GM18858 (cell line): ENCODE data around the gene MAD1L1.

Source experiments
- ATAC-seq: cut with Tn5 transposase; IDR thresholded peaks from one replicate; pipeline ENCODE4 v1.9.1; 2021; ENCODE audit not compliant: unreplicated experiment

Gene MAD1L1

DNA sequence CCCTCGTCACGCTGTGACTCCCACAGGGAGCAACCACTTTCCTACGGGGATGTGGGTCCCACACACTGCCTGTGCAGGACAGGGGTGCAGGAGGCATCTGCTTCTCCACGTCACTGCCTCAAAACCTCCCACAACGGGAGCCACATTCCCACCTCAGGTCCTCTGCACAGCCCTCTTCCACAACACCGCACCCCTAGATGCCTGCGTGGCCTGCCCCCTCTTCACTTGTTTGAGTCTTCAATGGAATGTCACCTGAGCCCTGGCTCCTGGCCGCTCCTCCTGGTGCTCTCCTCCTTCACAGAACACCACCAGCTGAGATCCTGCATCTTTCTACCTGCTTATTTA, 73.6 kb downstream of the MAD1L1 start:
- ATAC-seq, result no peak

- no peak for ATAC-seq
These were observed 74.2 kb downstream of the MAD1L1 start for GRCh38 chr7:2158331-2159175.

GRCh38 chr7:2157473-2158279, 75.1 kb downstream of the MAD1L1 start:
- ATAC-seq, result no peak

- no peak for ATAC-seq
These were observed 75.8 kb downstream of the MAD1L1 start for GRCh38 chr7:2156756-2157472.

- no peak for ATAC-seq
These were observed 77.9 kb downstream of the MAD1L1 start for GRCh38 chr7:2154831-2155230.

DNA sequence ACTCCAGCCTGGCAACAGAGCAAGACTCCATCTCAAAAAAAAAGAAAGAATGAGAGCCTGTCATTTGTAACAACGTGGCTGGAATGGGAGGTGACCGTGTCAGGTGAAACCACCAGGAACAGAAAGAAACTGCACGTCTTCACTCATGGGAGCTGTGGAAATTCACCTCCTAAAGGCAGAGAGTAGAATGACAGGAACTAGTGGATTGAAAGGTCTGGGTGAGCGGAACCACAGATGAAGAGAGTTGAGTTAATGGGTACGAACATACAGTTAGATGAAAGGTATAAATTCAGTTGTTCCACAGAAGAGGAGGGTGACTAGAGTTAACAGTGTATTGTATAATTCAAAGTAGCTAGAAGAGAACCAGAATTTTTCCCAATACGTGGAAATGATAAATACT, 78.6 kb downstream of the MAD1L1 start:
- ATAC-seq, result no peak

DNA sequence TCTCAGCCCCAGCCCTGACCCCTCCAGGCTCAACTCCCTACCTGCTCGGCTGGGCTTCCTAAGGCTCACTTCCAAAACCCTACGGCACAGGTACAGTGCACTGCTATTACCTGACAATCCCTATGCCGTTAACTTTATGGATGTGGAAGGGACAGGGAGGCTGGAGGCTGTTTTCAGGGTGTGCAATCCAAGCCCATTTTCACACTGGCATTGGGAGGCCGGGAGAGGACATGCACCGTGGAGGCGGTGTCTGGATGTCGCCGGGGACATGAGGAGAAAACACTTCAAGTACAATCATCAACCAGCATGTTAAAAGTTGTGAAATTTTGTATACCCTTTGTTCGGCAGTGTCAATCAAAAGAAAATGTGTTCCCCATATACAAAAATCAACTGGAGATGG, 80.1 kb downstream of the MAD1L1 start:
- ATAC-seq, result no peak

DNA sequence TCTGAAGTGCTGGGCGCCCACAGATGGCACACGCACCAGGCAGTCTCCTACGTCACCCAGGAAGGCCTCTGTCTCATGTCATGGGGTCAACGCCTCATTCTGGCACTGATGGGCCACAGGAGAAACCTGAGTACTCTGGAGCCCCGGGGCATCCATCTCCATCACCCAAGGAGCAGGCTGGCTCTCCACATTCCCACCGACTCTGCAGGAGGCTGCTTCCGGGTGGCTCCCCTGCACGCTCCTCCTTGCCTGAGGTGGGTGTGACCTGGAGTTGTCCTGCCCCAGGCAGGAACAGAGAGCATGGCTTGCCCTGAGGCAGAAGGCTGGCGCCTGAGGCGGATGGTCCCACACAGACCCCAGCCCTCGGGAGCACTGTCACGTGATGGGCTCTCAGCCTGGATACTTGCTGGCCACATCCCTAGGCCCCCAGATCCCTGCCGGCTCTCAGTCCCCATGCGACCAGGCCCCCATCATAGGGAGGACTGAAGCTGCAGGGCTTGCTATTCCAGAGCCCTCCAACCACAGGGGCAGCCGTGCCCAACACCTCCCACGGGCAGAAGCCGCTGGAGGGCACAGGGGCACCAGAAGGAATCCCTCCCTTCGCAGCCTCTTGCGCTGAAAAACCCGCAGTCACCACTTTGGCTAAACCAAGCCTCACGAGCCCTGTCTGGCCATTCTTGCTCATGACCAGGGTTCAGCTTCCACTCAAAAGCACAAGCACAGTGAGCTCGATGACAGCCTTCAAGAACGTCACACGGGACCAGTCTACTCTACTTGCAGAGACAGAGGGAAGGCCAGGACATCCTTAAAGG, 80.7 kb downstream of the MAD1L1 start:
- ATAC-seq, result no peak

- ATAC-seq, result no peak
These were observed 81.5 kb downstream of the MAD1L1 start for GRCh38 chr7:2151237-2151636.

DNA sequence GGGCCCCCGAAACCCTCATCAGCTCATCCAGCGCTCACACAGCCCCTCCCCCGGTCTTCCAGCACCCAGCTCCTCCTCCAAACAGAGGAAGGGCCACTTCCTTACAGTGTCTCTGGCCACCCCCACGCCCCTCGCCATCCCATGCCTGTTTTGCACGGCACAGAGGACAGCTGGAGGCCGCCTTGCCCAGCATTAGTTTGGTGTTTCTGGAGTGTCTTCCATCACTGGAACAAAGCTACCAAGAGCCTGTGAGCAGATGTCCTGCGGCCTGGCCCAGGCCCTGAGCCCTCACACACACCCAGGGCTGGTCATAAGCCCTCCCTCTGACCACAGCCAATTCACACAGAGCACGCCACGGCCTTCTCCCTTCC, 82.3 kb downstream of the MAD1L1 start:
- no peak for ATAC-seq

DNA sequence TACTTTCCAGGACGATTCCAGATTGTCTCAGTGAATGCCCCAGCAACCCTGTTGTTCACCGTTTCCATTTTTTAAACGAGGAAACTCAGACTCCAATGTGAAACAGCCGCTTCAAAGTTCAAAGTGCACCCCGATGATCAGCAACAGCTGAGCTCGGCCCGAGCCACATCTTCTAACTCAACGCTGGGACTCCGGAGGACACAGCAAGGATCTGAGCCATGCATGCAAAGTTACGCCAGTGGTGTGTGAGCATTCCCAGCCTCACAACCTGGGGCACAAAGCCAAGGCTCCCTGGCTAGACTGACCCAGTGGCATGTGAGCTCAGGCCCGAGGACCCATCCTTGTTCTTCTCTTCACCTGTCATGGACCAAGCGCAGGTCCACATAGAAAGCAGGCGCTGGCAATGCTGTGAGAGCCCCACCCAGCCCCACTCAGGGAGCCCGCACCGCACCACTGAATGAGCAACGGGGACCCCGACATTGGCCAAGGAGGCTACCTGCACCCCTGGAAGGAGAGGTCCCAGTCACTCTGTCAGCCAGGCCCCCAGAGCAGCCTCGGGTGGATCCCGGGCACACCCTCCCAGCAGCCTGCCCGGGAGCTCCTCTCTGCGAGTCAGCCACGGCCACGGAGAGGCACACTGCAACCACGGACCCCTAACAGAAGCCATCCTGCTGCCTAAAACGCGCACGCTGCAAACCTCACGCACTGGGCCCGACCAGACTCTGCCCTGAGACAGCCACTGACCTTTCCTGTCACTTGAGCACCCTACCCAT, 82.9 kb downstream of the MAD1L1 start:
- ATAC-seq, result no peak

DNA sequence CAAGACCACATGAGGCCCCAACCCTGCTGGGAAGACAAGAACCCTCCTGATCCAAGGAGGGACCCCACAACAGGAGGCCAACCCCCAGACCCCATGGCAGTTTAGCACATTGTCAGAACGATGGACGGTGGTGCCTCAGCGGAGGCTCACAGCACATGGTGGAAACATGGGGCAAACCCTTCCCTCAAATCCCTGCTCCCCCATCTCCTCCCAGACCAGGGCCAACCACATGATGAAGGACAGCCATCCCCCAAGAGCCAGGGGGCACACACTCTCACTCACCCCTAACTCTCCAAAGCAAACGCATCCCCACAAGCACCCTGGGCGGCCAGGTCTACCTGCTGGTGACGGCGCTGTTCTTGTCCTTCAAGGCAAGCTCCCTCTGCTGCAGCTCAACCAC, 83.9 kb downstream of the MAD1L1 start:
- ATAC-seq, result no peak

- ATAC-seq, result no peak
These were observed 84.6 kb downstream of the MAD1L1 start for GRCh38 chr7:2148189-2148588.

GRCh38 chr7:2146676-2147472, 85.9 kb downstream of the MAD1L1 start:
- ATAC-seq, result no peak

DNA sequence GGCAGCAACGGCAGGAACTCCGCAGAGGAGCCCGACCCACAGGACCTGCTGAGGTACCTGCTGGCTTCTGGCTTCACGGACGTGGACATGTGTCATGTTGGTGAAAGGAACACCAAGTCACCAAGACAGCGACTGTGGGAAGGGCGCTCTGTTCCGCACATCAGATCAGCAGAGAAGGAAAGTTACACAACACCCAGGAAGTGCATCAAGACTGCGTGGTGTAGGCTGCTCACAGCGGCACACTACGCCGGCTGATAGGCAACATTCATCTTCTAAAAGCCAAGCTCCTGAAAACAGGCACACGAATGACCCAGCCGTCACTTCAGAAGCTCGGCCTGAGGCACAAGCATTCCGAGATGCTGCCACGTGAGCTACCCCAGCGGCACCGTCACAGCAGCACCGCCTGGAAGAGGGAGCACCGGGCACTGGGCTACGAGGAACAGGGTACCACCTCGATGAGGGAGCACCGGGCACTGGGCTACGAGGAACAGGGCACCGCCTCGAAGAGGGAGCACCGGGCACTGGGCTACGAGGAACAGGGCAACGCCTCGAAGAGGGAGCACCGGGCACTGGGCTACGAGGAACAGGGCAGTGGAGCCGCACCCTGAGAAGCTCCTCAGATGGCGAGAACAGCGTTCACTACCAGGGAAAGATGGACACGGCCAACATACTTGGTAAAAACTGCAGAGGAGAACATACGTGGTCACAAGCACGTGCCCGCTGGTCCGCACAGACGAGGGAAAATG, 86.7 kb downstream of the MAD1L1 start:
- no peak for ATAC-seq

DNA sequence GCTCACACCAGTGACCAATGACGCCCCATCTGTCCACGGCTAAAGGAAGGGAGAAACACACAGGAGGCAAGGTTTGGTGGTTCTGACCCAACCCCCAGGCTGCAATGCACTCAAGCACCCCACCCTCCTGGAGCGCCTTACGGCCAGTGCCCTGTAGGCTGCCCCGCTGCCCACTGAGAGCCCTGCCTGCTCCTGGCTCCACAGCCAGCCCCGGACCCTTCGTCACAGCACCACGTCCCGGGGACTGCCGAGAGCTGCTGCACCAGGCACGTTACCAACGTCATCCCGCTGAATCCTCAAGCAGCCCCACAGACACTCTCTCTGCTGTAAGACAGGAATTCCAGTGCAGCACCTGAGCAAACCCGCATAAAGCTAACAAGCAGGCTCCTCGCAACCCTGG, 87.8 kb downstream of the MAD1L1 start:
- no peak for ATAC-seq

DNA sequence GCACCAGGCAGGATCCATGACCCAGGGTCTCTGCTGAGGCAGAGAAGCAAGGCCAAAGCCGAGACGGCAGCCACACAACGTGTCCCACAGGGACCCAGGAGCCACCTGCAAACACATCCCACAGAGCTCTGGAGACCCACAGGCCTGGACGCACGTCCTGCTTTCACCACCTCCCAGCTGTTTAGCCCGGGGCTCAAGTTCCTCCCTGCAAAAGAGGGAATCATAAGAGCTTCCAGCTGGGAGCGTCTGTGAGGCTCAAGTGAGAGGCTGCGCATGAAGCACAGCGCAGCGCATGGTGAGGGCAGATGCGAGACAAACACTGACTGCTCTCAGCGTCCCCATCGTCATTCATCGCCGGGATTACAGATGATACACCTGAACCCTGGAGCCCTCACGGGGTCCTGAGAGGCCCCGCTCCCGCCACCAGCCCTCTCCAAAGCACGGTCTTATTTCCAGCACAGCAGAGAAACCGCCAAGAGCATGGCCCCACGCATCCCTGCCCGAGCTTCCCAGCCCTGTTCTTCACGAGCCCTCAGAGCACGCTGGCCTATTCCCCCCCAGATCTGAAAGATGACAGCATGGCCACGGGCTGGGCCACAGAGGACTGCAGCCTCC, 88.7 kb downstream of the MAD1L1 start:
- no peak for ATAC-seq

GRCh38 chr7:2143450-2143849, 89.3 kb downstream of the MAD1L1 start:
- ATAC-seq, result no peak
